DMS 273 treated with DMSO at 0.1 percent for 48 hours (cell line): Measurements from ENCODE around the gene C15orf40.
A peak's percentile ranks its signal among the peaks of the same experiment; 100 is the strongest.

Experiments
- DNase-seq: peaks from one replicate; lab custom pipeline; 2025; lab: John Stamatoyannopoulos, UW

C15orf40 gene

DNA sequence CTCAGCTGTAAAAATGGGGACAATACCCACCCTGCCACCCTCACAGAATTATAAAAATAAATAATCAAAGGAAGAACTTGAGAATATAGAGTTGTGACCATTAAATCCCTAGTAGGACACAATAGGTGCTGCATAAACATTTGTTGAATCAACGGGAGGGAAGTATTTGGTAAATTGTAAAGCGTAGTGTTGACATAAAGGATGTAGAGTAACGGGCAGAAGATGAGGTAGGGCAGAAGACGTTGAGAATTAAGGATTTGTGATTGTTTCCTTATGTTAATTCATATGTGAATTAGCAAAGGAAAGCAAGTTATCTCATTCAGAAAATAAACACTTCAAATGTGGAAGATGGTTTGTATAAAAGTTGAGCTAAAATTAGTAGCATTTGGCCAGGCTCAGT lies 18.3 kb downstream of the C15orf40 start:
- DNase-seq: no peak

- no peak for DNase-seq
These were observed 18.9 kb downstream of the C15orf40 start for GRCh38 chr15:82992436-82992998.

DNA sequence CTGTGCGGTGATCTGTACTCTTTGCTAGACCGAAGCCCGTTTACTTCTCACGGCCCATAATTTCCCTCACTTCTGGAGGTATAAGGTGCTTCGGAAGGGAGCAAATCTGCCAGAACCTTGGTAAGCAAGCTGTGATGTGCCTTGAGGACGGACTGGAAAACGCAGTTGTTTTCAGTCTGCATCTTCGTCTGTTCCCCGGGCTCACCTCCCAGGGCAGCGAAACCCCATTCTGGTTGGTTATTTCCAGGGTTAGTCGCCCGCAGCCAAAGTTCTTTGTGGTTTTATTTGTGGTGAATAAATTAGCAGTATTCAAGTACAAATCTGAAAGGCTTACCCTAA lies 25.0 kb downstream of the C15orf40 start:
- DNase-seq: no peak

DNA sequence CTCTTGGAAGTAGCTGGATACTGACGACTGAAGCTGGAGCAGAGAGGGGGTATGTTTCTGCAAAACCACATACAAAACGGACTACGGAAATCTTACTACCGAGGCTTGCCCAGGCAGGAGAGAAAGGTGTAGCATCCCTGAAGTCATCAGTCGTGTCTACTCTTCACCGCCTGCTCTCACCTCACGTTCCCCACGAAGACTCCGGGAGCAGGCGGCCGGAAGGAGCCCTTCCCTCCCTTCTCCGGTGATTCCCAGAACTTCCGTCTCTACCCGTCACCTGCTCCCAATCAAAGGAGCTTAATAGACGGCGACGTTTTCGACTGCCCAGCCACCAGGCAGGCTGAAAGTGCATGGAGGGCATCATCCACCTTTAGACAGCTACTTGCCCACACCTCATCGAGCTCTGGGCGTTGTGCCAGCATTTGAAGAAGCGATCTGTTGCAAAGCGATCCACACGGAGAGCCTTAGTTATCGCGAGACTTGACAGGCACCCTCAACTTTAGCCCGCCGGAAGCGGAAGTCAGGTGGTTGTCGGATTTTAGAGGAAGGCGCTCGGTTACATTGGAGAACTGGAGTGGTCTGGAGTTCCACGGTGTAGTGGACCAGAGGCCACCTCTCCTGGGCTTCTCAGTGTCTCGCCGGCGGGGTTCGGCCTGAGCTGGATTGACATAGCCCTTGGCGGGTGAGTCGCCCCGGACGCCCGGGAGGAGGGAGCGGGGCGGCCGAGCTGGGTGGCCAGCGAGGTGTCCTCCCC lies 25.6 kb downstream of the C15orf40 start, which contains the start of gene RAMAC:
RAMAC (plus strand) TSS at position 523 of the 754 bp plus-strand sequence. CDS start 2,809 bp downstream, outside the sequence.
- DNase-seq: peak; percentile 80

DNA sequence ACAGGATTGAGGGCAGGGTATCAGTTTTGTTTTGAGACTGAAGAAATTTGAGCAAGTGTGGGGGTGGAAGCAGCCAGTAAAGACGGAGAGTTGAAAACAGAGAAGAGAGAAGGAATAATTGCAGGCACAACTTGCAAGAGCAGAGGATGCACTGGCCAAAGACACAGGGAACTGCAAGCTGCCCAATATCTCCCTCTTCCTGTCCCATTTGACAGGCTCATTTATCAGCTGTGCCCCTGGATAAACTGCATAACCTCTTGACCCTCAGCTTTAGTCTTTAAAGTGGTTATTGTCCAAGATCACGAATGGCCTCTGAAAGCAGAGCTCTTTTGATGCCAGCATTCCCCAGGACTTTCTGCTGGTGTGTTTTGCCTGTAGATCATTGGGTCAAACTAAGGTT lies 30.5 kb downstream of the C15orf40 start:
- DNase-seq: no peak

DNA sequence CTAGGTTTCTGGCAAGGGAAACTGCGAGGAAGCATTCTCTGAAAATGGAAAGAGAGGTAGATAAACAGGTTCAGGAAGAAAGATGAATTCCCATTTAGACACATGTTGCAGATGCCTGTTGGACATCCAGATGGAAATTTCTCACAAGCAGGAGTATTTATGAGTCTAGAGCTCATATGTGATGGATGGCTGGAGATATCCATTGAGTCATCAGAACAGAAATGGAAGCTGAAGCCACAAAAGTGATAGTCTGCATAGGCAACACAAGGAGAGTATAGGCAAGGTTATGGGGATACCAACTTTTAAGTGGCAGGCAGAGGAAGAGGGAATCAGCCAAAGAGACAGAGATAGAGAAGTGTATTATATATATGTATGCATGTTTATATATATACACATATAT lies 31.7 kb downstream of the C15orf40 start:
- DNase-seq: no peak

- DNase-seq: no peak
These were observed 33.0 kb downstream of the C15orf40 start for GRCh38 chr15:82978438-82978837.

DNA sequence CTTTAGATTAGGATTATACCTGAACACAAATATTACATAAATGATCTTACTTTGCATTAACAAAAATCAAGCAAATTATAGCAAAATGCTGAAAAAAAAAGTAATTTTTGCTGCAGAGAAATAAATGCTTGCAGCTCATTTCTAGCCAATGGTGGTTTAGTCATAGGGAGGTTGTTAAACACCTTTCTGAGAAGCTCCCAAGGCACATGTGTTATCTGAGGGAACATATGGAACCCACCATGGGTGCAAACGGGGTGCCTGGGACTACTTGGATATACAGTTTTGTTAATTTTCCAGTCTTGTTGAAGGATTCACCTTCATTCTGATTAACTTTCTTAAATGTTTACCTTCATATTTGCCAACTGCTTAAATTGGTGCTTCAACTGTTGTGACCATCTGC lies 34.4 kb downstream of the C15orf40 start:
- no peak for DNase-seq

GRCh38 chr15:82972990-82973389 lies 38.4 kb downstream of the C15orf40 start:
- DNase-seq: no peak

GRCh38 chr15:82971218-82971984 lies 40.0 kb downstream of the C15orf40 start:
- no peak for DNase-seq

- DNase-seq: no peak
These were observed 40.7 kb downstream of the C15orf40 start for GRCh38 chr15:82970696-82971095.

DNA sequence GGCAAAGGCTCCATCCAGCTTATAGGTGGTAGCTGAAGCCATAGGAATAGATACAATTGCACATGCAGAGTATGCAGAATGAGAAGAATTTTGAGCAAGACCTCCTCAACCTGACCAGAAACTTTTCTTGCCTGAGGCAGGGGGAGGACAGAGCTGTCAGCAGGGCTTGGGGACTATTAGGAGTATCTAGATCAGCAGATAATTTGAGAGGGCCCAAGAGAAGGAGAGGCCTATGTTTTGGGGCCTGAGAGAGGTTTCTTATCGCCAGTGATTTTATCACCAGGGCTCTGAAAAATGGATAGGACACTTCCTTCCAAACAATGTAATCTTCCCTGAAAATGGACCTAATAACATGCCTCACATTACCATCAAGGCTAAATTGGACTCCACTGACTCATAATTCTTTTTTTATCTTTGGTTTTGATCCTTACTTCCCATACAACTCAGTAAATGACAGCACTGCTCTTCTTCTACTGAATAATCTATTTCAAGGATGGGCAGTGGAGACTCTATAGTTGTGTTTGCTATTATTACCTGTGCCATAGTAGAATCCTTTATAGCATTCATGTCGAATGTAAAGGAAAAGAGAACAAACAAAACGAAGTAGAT lies 41.3 kb downstream of the C15orf40 start:
- DNase-seq: no peak

GRCh38 chr15:82969353-82969752 lies 42.1 kb downstream of the C15orf40 start:
- no peak for DNase-seq

- DNase-seq: no peak
These were observed 43.4 kb downstream of the C15orf40 start for GRCh38 chr15:82968066-82968465.

- DNase-seq: no peak
These were observed 44.8 kb downstream of the C15orf40 start for GRCh38 chr15:82966671-82967071.

DNA sequence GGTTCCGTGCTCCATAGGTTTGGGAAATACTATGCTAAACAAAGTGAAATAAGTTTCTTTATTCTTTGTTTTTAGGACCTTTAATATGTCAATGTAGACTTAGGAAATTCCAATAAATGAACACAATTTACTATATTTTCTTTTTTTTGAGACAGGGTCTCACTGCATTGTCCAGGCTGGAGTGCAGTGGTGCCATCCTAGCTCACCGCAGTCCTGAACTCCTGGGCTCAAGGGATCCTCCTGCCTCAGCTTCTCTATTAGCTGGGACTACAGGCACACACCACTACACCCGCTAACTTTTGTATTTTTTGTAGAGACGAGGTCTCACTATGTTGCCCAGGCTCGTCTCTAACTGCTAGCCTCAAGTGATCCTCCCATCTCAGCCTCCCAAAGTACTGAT lies 46.5 kb downstream of the C15orf40 start:
- DNase-seq: no peak

DNA sequence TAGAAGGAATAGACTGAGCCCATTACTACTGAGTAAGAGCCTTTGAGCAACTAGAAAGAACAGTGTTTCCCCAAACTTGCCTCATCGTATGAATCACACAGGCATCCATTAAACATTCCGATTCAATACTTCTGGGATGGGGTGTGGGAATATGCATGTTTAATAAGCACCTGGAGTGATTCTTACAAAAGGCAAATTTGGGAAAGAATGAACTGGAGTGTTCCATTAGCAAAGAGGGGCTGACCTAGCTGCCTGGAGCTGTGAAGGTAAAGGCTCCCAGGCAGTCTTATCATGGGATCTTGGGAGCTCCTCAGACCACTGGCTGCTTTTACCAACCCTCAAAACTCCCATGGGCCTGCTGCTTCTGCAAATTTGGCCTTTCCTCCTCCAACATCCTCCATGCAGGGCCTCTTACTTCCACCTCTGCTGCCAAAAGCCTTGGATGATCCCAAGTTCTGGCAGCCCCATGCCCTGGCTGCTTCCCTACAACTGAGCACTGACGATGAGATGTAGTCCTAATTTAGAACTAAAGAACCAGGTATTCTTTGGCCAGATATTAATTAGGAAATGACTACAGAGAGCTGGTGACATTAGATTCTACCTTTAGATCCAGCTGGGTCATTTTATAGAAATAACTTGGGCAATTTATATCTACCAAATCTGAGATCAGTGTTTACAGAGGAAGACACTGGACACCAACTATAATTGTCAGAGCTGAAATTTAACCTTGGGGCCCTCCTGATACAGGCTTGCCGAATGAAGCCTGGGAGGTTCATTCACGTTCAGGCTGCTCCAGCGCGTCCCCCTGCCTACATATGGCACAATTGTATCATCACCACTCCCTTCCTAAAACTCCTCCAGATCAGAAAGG lies 47.7 kb downstream of the C15orf40 start:
- no peak for DNase-seq

GRCh38 chr15:82960766-82961165 lies 50.7 kb downstream of the C15orf40 start:
- no peak for DNase-seq

GRCh38 chr15:82959423-82959822 lies 52.0 kb downstream of the C15orf40 start:
- DNase-seq: no peak

- DNase-seq: no peak
These were observed 52.8 kb downstream of the C15orf40 start for GRCh38 chr15:82958638-82959037.

- no peak for DNase-seq
These were observed 59.0 kb downstream of the C15orf40 start, which contains the start of gene HOMER2 for GRCh38 chr15:82952158-82953081. HOMER2 (minus strand) TSS chr15:82952720; CDS start chr15:82952535, 185 bp downstream.
